ENCODE data around the gene ABCG2.
"Not testable (repeated sequence)": the region's sequence is repeated elsewhere in the genome, so short reads cannot be mapped to it uniquely, and the experiment has no call there.

ABCG2 gene

GRCh38 chr4:88109123-88109881 is 49.1 kb downstream of the ABCG2 start:
- no peak for DNase-seq

GRCh38 chr4:88108747-88109122 is 49.7 kb downstream of the ABCG2 start:
- no peak for DNase-seq

DNA sequence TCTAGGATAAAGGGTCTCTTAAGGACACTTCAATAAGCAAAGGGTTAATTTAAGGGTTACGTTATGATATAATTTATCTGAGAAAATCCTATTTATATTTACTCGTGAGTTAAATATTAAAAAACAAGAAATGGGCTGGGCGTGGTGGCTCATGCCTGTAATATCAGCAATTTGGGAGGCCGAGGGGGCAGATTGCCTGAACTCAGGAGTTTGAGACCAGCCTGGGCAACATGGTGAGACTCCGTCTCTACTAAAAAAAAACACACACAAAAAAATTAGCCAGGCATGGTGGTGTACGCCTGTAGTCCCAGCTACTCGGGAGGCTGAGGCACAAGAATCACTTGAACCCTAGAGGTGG is 50.4 kb downstream of the ABCG2 start:
- not testable (repeated sequence) for DNase-seq

DNA sequence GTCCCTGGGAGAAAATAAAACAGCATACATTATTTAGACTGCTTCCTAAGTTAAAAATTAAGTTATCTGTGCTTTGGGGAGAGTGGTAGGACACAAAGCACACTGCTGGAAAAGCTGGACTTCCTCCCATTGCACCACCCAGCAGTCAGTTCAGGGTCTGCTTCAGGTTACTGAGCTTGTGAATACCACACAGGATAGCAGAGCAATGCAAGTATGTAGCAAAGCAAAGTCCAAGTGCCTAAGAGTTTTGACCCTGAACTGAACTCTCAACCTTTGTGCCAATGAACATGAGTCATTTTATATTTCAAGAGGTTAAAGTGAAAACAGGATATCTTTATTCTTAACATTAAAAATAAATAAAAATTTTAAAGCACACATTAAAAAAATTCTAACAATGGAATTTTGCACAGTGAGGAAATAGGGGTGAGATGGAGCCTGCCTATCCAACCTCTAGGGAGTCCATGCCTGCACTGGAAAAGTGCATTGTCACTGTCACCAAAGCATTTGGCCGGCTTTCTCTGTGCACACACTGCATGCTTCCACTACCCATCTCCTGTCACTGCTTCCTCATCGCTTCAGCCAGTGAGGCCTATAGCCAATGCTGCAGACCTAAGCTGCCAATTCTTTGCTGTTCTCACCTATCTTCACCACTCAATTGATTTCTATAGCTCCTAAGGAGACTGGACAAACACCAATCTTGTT is 50.9 kb downstream of the ABCG2 start:
- no peak for DNase-seq

GRCh38 chr4:88106205-88106604 is 52.2 kb downstream of the ABCG2 start:
- no peak for DNase-seq

- no peak for DNase-seq
Measured at GRCh38 chr4:88104902-88105610, 53.4 kb downstream of the ABCG2 start.

GRCh38 chr4:88102026-88102425 is 56.4 kb downstream of the ABCG2 start:
- no peak for DNase-seq

GRCh38 chr4:88101165-88101564 is 57.3 kb downstream of the ABCG2 start:
- no peak for DNase-seq

GRCh38 chr4:88098993-88099752 is 59.3 kb downstream of the ABCG2 start:
- DNase-seq = no peak

GRCh38 chr4:88097781-88098180 is 60.7 kb downstream of the ABCG2 start:
- no peak for DNase-seq

DNA sequence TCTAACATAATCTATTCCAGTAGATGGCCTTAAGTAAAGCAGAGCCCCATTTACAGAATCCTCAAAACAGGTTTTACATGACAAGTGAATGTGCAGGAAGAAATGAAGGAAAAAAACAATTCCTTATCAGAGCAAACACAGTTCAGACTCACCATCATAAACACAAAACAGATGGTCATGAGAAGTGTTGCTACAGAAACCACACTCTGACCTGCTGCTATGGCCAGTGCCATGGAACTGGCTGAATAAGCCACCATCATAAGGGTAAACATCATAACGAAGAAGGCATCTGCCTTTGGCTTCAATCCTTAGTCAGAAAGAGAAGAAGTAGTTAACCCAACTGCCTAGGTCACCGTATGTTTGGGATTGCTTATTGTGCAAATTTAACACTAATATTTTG is 61.1 kb downstream of the ABCG2 start:
- DNase-seq = no peak

- no peak for DNase-seq
Measured at GRCh38 chr4:88093874-88094273, 64.6 kb downstream of the ABCG2 start.

DNA sequence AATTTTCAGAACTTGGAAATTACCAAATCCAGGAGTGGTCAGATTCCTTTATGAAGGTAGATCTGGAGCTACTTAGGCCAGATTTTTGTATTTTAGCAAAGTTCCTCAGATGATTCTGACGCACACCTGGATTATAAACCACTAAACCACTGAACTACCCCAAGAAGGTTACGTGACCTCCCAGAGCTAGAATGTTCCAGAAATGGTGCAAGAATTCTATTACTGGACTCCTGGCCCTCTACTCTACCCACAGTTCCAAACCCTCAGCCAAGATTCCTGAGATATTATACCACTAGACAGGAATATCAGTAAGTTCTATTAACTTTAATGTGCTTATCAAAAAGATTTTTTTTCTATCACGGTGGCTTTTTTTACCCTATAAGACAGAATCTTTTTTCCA is 67.1 kb downstream of the ABCG2 start:
- DNase-seq = no peak

DNA sequence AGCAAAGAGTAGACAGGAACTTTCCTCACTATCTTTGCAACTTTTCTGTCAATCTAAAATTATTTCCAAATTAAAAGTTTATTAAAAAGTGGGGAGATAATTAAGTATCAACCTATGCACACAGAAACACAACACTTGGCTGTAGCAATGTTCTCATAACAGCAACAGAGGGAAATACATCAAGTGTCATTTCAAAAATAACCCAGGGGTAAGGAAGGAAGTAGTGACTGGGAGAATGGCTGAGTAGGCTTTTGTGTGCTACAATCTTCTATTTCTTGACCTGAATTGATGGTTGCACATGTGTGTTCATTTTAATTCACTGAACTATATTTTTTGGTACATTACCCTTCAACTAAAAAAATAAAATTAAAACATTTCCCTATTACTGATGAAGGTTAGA is 67.5 kb downstream of the ABCG2 start:
- DNase-seq = no peak

DNA sequence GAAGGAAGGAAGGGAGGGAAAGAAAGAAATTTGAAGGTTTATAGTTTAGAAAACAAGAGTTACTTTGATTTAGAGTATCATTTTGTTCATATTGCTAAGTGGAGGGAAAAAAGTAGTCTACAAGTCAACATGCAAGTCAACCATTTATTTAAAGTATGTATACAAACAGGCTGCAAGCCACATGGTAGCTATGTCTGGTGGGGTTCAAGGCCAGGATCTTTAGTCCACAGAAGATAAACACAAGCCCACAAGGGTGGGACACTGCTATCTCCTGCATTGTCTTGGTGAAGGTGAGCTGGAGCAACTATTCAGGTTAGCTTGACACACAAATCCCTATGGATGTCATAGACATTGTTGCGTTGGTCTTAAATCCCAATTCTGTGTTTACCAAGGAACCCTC is 71.4 kb downstream of the ABCG2 start:
- DNase-seq = no peak

DNA sequence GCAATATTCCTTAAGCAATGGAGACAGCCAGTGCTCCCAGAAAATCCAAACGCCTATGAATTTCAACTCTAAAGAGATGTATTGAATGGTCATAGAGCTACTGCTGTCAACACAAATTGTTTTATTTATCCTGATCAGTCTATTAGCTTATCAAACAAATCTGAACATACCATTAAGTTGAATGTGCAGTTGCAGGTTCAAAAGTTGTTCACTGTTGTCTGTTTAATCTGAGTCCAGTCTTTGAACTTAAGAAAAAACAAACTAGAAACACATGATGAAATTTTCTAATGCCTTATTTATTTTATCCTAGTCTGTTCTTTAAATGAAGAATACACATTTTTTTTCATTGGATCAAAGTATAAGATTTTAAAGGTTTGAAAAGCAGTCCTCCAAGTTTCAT is 77.8 kb downstream of the ABCG2 start:
- DNase-seq = no peak

DNA sequence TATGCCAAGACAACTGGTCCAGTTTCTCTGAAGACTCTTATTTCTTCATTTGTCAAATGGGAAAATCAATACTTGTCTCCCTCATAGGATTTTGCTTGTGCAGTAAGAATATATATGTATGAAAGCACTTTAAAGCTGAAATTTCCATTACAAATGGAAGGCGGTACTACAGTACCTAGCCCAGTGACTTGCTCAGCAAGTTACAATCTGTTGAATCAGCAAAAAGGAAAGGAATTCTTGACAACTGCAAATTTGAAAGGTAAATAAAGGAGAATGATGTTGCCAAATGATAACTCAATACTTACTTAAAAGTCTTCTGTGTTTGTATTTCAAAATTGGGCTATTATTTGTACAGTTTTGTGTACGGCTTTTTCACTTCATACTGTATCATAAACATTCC is 79.9 kb downstream of the ABCG2 start:
- no peak for DNase-seq

- DNase-seq = no peak
Measured at GRCh38 chr4:88077911-88078524, 80.4 kb downstream of the ABCG2 start.

DNA sequence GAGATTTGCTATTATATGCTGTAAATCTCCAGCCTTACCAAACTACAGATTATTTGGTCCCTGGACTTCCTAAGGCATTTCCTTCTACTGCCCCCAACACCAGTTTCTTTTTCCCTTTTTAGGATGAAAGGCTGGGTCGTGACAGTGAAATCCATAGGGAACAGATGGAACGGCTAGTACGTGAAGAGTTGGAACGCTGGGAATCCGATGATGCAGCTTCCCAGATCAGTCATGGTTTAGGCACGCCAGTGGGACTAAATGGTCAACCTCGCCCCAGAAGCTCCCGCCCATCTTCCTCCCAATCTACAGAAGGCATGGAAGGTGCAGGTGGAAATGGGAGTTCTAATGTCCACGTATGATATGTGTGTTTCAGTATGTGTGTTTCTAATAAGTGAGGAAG is 83.1 kb downstream of the ABCG2 start:
- no peak for DNase-seq

- no peak for DNase-seq
Measured at GRCh38 chr4:88070031-88070430, 88.4 kb downstream of the ABCG2 start.

DNA sequence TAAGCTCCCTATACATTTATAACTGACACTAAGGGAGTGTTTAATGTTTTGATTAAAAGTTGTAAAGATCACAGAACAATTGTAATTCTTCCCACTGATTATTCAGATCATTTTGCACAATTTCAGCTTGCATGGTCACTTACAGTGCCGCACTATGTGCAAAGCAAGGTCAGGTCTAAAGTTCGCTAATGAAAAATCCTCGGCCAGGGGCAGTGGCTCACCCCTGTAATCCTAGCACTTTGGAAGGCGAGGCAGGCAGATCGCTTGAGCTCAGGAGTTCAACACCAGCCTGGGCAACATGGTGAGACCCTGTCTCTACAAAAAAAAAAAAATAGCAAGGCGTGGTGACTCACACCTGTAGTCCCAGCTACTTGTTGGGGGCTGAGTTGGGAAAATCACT is 94.0 kb downstream of the ABCG2 start:
- DNase-seq = no peak

DNA sequence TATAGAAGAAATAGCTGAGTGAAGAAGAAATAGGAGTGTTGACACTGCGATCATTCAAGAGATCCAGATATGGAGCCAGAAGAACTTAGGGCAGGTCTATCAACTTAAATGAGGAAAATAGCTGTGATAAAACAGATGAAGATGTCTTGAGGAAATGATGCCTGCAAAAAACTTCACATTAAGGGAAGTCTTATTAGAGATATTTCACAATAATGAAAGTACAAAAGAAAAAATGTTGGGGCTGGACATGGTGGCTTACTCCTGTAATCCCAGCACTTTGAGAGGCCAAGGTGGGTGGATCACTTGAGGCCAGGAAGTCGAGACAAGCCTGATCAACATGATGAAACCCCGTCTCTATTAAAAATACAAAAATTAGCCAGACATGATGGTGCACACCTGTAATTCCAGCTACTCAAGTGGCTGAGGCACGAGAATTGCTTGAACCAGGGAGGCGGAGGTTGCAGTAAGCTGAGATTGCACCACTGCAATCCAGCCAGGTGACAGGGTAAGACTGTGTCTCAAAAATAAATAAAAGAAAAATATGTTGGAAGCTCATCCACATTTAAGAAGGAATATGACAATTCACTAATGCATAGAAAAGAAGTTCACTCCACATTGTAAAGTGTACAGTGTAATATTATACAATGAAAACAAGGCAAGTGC is 94.7 kb downstream of the ABCG2 start:
- DNase-seq = no peak
